GM19452 (cell line): ENCODE results near the gene LRRTM4.

Source experiments
- ATAC-seq: cut with Tn5 transposase; IDR thresholded peaks from one replicate; pipeline ENCODE4 v1.9.1; 2021; ENCODE audit not compliant: unreplicated experiment

The LRRTM4 gene

DNA sequence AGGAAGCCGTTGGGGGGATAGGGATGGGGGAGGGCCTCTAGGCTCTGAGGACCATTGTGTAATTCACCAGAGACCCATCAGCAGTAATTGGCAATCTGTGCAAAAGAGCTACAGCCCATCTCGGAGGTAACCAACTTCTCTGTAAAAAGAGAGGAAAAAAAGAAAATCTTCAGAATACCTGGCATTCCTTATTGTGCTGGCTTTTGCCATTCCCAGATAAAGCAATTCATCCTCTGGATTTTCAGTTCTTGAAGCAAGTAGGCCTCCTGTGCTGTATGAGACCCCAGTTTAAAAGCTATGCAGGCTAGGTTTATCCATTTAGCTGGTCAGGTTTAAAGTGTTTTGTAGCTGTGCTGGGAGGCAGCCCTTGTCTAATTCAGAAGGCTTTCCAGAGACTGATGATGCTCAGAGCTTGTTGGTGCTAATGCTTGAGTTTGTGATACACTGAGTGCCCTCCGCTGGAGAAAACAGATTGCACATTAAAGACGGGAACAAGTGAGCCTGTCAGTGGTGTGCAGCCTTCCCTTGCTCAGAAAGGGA is at the start of gene LRRTM4:
LRRTM4 (minus strand) TSS at position 446 of the 540 bp plus-strand sequence.
- ATAC-seq = no peak

DNA sequence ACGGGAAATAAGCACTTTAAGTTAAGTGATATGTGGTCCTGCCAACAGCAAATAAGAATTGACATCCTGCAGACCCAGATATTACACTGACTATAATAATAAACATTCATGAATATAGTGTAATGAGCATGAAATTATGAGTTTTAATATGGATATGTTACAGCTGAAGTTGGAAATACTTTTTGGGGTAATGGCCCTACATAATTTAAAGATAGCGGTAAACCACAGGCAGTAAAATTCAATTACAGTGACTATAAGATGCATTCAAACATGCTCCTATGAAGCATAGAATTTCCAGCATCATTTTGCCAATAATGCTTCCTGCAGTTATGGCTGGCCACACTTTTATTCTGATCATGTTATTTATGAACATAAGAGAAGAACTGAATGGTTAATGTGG is 49.4 kb upstream of the LRRTM4 start:
- ATAC-seq = no peak

DNA sequence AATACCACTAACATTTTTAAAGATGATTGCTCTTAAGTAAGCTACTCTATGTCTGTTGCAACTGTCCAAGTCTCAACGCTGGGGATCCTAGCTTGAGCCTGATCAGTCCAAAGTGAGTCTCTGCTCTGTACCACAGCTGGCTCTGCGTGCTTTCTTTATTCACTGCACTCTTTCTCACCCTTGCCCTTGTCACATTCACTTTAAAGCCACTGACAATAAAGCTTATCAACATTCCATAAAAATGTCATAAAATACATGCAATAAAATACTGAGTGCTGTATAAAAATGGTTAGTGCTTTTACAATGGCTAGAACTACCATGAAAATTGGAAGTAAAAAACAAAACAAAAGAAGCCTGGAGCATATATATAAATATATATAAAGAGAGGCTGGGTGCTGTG is 45.5 kb upstream of the LRRTM4 start:
- ATAC-seq = no peak

DNA sequence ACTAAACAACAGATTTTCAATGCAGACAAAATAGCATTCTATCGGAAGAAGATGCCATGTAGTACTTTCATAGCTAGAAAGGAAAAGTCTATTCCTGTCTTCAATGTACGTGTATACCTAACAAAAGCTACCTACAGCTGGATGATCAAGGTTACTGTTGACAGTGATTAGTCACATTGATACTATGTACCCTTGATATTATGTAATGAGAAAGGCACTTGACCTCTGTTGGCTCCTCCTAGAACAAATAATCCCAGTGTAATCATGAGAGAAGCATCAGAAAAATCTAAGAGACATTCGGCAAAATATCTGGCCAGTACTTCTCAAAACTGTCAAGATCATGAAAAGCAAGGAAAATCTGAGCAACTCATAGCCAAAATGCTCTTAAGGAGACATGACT is 44.4 kb upstream of the LRRTM4 start:
- no peak for ATAC-seq

DNA sequence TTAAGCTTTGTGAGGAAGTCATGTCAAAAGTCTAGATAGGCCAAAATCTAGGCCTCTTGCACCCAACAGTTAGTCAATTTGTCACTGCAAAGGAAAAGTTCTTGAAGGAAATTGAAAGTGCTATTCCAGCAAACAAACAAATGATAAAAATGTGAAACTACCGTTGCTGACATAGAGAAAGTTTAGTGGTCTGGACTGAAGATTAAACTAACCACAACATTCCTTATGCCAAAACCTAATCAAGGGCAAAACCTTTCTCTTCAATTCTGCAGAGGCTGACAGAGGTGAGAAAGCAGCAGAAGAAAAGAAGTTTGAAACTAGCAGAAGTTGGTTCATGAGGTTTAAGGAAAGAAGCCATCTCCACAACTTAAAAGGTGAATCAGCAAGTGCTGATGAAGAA is 44.0 kb upstream of the LRRTM4 start:
- no peak for ATAC-seq

DNA sequence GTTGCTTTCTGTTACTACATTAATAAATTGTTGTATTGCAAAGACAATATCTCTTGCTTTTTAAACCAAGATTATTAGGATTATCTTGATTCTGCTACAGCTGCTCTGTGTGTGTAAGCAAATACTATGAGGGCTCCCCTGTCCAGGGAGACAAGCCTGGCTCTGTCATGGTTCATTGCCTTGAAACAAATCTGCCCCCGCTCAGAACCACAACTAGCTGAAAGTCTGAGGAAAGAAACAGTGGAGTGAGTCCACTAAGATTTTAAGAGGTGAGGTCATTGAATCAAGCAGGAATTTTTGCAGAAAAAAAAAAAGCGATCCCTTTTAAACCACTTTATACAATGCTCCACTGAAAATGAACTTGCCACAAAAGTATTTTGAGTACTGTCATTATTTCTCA is 30.8 kb upstream of the LRRTM4 start:
- ATAC-seq = no peak

DNA sequence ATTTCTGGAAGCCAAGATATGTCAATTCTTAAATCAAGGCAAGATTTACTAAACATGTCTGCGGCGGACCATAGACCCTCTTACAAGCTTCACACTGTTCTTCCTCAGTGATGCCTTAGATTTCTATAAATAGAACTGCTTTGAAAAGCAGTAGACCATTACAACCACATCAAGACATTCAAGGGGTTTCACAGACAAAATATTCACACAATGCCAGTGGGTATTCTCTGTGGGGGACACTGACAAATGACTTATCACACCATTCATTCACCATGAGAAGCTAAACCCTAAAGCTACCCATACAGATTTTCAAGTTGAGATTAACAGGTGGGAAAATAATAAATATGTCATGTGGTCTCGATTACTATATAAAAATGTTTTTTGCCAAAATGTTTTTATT is 15.9 kb upstream of the LRRTM4 start:
- no peak for ATAC-seq

DNA sequence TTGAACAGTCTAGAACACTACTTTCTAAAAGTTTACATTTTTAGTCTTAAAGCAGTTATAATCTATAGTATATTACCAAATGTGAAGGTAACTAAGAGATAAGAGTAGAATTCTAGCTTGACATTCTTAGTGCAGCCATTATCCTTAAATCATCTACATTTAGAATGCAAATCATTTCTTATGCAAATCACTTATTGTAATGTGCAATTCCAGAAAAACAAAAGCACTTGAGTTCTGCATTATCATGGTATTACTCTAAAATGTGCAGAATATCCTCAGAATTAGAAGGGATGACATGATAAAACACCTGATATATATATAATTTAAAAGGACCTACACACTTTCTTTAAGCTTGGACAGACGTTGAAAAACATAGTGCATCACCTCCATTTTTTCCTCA is 712 bp upstream of the LRRTM4 start:
- no peak for ATAC-seq

DNA sequence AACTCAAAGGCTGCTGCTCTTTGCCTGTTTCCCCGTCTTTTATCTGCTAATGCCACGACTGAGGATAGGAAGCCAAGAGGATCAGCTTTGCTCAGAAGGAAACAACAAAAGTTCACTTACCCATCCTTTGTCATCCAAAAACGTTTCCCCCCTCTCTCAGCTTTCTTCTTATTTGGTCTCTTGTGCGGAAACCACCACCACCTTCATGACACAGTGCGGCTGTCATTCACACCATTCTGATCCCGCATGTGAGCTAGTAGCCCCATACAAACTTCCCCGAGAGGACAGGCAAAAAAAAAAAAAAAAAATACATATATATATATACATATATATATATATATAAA is 656 bp downstream of the LRRTM4 start:
- no peak for ATAC-seq

DNA sequence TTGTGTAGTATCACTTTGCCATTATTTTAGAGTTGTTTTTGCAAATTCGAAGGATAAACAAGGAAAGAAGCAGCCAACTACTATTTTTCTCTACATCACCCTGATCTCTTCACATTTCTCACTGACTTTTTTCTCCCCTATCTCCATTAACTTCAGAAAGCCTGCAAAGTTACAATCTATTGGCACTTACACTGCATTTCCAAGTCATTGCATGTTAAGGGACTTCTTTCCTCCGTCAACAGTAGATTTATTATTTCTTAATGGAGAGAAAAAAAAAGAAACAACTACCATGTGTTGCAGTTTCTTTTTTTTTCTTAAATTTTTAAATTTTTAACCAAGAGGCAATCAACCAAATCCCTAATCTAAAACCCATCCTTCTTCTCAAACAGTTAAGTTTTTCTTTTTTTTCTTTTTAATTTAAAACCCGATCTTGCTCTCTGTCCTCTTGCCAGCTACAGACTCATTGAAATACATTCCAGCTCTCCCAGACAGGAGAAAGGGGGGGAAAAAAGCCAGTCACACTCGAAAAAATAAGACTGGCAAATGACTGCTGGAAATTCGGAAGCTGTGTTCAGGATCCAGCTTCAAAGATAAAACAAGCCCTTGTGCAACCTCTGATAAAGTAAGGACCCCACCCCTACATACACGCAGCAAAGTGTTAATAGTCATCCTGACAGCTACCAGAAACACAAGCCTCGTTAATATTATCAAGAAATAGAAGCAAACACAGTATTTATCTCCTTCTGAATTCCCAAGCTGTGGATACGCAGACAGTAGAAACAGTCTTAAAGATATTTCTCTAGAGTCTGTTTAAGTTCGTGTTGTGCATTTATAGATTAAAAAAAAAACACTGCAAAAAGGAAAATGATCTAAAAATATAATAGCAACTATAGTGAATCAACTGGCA is 1.3 kb downstream of the LRRTM4 start:
- no peak for ATAC-seq

DNA sequence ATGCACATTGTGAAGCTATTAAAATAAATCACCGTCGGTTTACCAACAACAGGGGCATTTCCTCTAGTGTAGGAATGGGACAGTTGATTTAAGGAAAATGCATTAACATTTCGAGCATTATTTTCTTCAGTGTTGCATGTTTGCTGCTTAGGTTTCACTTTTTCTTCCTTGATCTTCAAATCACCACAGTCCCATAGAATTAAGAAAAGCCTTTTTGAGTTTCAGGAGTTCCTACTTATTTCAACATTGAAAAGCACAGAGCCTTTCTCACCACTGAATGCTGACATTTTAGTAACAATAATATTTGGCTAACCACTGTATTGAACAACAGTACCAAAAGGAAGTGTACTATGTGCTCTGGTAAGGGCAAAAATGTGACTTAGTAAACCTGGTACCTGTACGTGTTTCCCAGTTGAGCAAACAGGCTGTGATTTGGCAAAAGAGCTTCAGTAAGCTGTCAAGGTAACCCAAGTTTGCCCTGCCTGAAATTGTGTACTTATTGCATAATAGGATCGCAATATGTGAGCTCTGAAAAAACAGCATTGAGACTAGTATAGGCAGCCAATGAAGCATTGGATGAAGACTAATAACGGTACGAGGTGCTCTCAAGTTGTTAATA is 2.2 kb downstream of the LRRTM4 start:
- ATAC-seq = no peak

DNA sequence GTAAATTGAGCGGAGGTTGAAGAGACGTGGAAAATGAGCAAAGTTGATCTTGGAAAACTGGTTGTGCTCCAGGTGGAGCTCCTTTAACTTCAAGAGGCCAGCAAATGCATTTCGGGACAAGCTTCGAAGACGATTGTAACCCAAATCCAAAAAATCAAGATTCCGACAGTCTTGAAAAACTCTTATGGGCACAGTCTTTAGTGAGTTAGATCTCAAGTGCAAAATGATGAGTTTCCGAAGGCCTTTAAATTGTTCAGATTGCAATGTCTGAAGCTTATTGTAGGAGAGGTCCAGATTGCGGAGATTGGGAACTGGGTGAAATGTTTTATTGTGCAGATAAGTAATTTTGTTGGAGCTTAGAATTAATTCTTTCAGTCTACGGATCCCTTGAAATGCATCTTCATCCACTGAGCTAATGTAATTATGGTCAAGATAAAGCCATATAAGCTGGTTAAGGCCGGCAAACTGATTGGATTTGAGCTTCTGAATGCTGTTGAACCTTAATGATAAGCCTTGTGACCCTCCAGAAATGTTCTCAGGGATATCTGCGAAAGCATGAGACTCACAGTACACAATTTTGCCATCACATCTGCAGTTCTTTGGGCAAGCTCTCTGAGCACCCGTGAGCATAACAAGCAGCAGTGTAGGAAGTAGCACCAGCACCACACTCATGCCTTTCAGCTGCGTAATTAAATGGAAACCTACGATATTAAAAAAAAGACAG is 2.9 kb downstream of the LRRTM4 start:
- ATAC-seq = no peak

DNA sequence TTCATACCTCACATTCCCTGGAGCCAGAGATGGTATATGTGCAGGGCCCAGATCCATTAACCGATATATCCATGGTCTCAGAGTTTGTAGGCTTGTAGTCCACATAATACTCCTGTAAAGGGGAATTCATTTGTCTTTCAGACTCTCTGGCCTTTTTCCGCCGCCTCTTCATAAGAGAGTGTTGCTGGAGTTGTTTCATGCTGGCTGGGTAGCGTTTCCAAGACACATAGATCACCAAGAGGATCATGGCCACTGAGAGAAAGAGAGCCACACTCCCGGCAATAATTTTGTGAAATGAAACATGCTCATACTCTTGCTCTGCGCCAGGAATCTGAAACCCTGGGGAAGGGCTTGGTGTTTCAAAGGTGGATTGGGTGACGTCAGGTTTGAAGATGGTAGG is 3.9 kb downstream of the LRRTM4 start:
- ATAC-seq = no peak

DNA sequence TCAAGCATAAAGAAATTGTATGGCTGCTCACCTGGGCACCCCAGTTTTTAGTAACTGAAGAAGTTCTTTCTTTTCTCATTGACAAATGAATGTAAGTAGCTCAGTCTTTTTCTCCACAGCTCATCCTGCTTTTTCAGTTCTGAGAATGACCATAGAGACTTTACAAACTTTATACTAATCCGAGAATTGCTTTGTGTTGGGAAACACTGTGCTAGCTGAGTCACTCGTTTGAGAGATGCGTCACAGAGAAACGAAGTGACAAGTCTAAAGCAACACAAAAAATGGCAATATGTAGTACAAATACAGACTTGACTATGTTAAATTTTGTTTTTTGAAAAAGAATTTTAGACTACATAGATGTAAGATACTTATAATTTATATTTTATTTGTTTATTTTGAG is 9.0 kb downstream of the LRRTM4 start:
- no peak for ATAC-seq

DNA sequence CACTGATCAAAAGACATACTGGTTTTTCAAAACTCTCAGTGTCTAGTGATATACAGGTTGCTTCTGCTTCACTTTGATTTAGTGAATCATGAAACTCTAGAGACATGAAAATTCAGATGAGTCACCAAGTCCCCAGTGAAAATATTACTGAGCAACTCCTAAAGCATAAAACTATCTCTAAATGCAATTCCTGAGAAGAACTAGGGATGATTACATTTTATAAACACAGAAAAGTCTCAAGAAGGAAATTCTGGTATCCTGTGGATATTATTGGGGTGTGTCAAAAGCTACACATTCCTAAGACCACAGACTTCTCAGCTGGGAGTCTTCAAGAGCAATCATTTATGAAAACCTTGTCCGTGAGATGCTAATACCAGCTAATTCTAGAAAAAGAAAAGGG is 9.7 kb downstream of the LRRTM4 start:
- ATAC-seq = no peak

DNA sequence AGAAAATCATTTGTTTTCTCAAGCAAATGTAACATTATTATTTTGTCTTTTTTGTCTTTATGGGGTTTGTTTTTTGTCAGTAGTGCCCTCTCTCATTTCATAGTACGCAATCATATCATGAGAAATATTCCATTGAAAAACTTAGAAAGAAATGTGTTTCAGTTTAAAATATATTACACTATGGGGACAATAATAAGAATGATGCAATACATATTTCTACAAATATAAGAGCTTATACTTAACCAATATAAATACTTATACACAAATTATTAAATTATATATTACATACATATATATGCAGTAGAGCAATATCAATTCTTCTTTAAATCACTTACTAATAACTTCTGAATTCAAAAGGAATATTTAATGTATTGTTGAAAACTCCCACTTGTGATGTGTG is 13.7 kb downstream of the LRRTM4 start:
- no peak for ATAC-seq

DNA sequence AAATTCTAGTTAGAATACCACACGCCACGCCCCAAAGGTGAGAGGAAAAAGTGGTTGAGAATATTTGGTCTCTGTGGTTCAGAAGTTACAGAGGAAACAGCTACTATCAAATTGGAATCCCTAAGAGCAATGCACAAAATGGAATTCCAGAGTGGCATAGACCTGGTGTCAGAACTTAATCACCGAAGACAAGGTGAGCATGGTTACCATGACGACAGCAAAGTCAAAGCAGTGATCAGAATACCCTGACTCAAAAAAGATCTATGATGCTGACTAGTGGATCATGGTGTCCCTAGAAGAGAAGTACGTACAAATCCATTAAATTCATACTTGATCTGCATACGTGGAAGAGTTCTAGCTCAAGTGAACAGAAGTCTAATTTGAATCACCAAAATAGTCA is 14.5 kb downstream of the LRRTM4 start:
- ATAC-seq = no peak

DNA sequence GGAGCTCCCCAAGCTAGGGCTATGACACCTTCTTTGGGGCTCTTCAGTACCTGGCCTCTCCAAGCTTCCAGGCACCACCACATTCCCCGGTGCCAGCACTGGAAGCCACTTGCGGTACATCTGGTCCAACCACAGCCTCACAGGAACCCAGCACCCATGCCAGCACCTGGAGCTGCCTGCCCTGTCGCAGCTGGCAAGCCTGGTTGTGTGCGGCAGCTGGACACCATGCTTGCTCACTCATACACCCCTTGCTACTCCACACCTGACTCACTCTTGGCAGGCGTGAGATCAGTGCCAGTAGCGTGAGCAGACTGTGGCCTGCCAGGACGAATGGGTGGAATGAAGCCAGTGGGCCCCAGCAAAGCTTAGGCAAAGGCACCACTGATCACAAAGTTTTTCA is 34.0 kb downstream of the LRRTM4 start:
- no peak for ATAC-seq

DNA sequence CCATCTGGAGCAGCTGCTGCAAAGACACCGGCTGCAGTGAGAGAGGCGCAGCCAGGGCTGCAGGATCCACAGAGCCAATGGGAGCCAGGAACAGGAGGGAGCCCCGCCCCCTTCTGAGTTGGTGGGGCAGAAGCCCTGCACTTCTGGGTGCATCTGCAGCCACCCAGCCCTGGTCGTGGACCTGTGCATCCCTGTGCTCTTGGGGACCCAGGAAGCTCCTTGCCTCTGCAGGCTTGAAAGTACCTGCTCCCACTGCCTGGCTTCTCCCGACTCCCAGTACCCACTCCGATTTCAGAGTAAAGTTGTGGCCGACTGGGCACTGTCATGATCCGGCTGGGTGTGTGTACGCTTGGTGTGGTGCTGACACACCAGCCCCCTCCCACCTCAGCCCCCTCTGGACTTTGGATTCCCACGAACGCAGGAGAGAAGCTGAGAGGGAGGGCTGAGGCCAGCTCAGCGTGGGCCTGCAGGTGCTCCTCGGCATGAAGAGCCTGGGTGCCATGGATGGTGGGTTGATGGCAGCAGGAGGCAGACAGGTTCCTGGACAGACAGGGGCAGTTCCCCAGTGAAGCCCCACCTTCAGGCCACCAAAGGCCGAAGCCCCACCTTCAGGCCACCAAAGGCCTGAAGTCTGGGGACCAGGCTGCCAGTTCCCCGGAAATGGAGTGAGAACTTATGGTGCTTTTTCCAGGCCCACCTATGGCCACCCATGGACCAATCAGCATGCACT is 34.9 kb downstream of the LRRTM4 start:
- ATAC-seq = no peak

DNA sequence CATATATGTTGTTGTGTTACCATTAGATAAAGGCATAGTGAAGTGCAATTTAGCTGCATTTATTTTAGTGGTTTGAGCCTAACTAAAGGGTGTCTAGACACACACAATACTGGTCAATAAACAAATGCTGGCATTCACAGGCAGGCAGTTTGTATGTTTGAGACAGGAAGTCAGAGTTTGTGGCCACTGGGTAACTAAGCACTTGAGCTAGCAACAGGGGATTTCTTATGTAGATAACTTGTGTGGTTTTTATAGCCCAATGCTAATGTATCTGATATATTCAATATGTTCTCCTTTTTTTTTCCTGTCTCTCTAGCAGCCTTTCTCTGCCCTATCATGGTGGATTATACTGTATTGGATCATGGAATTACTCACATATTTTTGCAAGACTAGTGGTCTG is 38.1 kb downstream of the LRRTM4 start:
- no peak for ATAC-seq

DNA sequence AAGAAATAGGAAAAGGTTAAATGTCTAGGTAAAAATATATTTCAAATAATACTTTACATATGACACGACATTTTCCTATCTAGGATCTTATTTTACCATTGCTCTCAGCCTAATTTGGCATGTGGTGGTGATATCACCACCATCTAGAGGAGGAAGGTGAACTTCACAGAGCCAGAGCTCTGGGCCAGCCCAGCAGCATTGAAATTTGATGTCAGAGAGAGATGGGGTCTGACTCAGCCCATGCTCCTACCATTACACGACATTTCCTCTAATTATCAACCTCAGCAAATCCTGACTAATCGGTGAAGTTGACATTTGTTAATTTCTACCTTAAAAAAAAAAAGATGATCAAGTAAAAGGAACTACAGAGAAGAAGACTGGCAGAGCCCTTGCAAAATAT is 42.3 kb downstream of the LRRTM4 start:
- ATAC-seq = no peak
